Measurements from ENCODE around the gene BRINP1. TPM values are rescaled to one million over a fixed set of nuclear protein-coding genes. Genes with fewer than 3 reads are reported as not detected.

BRINP1 gene
- total RNA-seq, 1 experiment from 2014 or later: not detected

DNA sequence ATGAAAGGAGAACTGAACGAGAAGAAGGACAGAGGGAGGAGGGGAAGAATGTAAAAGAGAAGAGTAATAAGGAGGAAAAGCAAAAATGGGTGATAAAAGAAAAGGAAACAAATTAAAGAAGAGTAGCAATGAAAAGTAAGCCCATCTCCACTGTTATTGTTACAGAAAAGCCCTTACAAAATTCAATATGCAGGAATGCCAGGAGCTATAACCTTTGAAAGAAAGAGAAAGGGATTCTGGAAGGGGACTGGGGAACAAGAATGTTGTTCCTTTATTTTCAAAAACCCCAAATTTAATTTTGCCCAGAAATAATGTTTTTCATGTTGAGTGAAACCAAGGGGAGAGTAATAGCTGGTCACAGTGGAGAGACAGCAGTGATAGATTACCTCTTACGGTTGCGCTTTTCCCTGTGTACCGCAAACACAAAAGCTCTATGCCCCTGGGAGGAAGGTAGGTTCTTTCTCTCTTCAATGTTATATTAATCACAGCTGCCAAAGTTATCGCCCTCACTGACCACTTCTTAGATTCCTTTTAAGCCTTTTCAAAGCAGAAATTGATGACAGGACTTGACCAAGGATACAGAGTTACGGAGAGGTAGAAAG is 86.7 kb downstream of the BRINP1 start:
- DNase-seq (ENCODE audit: low read depth): no peak

DNA sequence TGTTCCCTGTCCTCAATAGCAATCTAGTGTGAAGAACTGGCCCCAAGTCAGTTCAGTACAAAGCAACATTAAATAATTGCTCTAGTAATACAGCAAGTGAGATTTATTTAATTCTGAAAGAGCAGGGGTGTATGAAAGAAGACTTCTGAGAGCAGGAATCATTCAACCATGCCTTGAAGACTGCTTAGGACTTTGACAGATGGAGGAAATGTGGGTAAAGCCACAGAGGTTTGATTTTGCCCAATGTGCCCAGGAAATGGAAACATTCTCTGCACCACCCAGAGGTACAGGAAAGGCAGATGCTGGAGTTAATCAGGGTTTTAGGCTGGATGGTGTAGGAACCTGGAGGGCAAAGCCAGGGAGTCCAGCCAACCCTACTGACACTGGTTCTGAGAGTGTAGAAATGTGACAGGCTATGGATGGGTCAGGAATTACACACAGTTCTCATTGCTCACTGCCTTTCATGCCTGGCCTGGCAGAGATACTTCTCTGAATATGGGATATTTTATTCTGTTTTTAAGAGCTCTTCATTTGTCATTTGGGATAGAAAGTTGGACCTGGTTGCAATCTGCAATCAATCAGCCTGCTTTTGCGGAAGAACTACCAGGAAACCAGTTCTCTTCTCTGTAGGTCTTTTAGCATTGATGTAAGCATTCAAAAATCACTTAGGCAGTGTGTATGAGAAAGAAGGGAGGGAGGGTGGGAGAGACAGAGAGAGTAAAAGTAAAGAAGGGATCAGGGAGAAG is 88.3 kb downstream of the BRINP1 start:
- no peak for DNase-seq (ENCODE audit: low read depth)

DNA sequence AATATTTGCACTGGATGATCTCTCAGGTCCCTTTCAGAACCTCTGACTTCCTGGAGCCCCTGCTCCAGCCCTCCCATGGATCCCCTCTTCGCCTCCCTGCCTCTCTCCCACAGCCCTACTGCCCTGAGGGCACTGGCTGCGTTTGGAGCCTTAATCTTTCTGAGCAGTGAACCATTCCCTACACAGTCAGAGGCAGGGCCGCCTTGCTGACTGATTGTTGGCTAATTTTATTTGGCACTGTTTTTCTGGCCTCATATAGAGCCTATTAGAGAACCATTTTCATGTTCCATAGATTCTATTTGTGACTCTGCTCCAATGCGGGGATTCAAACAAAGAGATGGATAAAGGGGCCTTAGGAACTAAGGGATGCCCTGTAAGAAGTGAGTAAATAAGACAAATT is 91.1 kb downstream of the BRINP1 start:
- no peak for DNase-seq (ENCODE audit: low read depth)

DNA sequence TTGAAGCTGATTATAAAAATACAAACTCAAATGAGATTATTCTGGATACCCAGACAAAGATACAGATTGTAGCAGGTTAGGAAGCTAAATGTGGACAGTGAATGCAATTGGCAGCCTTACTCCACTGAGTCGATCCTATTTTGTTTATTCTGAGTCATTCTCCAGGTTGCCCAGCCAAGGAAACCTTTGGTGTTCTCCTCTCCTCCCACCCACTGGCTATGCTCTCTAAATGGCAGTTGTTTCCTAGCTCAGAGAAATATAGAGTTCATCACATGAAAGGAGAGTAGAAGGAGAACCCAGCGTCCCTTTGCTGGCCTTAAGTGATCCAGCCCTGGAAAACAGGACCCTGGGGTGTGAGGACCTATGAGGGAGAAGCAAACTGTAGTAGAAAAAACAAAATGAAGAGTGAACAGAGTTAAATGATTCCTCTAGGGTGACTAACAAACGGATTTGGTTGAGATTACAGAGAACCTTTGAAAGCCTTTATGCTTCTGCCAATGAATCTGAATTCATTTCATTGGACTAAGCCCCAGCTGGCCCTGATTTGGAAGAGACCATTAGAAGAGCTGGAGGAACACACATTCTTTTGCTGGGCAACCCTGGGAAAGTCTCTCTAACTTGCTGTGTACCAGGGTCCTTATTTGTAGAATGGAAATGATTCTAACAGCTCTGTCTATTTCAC is 95.1 kb downstream of the BRINP1 start:
- no peak for DNase-seq (ENCODE audit: low read depth)

DNA sequence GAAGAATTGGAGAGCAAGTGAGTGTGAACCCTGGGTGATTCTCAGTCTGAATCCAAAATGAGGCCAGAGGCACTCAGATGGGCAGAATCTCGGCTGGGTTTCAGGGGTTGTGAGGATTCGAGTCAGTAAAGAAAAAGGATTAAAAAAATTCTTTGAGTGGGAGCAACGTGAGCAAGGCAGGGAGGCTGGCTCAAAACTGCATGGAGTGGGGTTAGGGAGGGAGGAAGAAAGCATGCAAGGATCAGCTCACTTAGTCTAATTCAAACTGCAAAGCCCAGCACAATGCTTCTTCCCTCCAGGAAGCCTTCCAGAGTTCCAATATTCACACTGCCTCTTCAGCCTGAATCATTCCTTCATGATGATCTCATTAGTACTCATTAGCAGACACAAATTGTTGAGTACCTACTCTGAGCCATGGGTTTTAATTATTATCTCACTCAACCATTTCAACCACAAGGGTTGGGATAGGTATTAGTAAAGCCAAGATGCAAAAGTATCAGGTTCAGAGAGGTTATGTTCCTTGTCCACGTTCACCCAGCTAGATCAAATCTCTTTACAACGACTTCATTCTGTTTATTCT is 95.8 kb downstream of the BRINP1 start:
- DNase-seq (ENCODE audit: low read depth): no peak

DNA sequence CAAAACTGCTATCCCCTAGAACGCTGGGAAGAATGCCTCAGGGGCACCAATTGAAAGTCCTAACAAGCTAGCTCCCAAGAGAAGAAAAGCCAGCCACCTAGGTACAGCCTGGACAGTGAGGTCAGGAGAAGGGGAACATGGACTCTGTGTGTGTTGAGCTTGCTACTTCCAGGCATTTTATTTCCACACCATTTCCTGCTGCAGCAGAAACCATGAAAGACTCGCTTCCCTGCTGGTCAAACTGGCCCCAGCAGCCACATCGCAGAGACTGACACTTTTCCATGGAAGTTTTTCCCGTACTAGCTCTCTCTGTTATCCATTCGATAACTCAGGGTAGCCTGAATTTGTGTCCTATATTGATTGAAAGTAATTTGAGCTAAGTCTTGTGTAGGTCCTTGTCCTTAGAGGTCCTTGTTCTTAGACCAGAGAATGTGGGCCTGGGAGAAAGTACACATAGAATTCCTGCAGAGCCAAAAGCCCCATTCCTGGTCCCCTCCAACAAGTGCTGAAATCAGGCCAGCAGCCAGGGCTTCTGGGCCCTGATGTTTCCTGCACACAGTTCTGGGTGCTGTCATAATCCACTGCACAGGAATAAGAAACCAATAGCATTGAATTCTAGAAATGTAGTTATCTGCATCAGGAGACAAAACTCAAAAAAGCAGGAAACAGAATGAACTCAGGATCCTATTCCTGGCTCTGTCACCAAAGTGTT is 96.6 kb downstream of the BRINP1 start:
- no peak for DNase-seq (ENCODE audit: low read depth)

DNA sequence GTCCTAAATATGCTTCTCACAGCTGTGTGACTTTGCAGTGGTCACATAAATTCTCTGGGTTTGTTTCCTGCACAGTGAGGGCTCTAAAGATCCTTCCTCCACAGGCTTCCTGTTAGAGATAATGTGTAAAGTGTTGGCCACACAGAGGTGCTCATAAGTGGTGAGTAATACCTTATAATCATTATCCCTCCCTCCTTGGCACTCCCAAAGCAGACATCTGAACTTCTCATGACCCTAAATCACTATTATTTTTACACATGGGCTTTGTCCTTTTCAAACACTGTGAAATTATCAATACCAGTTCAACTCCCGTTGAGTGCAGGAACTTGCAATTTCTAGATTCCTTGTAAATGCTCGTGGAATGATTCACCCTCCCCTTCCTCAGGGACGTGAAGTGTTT is 100.2 kb downstream of the BRINP1 start:
- DNase-seq (ENCODE audit: low read depth): no peak

DNA sequence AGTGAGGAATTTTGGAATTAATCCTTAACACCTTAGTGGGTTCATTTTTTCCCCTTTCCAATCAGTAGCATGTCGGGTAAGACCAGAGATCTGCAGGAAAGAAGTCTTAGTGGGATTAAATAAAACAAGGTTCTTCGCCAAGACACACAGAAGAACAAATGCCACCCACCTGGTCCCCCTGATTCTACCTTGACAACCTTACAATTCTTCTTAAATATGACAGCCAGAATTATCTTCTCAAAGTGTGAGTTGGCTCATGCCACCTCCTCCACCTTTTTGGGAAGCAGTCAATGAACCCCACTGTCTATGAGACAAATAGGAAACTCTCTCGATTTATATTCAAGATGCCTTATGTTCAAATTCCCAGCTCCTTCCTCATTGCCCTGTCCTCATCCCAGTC is 105.1 kb downstream of the BRINP1 start:
- DNase-seq (ENCODE audit: low read depth): no peak

DNA sequence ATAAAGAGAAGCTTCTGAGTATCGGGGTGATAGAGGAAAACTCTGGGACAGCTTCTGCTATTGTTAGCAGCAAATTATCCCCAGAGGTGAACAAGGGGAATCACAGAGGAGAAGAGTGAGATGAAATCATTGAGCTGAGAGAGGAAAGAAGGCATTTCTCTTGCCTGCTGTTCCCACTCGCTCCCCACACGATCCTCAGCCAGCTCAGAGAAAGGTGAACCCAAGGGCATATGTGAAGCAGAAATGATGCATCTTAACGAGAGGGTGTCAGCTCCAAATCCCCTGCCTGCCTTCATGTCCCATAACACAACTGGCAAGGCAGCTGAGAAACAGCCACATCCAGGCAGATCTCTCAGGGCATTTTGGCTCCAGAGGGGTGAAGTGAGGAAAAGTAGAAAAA is 111.6 kb downstream of the BRINP1 start:
- DNase-seq (ENCODE audit: low read depth): no peak

DNA sequence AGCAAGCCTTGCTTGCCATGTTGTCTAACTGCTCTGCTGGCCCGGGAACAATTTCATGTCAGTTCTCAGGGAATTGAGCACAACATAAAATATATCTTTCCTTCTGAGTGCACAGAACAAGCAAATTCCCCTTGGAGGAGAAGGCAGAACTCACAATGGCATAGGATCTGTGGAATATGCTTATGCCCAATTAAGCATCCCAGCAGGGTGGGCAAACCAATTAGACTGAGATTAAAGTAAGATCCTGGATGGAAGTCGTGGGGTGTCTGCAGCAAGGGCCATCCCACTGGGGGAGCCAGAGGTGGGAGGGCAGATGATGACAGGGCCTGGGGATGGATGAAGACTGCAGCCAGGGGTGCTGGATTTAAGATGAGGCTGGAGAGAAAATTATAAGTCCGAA is 114.1 kb downstream of the BRINP1 start:
- no peak for DNase-seq (ENCODE audit: low read depth)

DNA sequence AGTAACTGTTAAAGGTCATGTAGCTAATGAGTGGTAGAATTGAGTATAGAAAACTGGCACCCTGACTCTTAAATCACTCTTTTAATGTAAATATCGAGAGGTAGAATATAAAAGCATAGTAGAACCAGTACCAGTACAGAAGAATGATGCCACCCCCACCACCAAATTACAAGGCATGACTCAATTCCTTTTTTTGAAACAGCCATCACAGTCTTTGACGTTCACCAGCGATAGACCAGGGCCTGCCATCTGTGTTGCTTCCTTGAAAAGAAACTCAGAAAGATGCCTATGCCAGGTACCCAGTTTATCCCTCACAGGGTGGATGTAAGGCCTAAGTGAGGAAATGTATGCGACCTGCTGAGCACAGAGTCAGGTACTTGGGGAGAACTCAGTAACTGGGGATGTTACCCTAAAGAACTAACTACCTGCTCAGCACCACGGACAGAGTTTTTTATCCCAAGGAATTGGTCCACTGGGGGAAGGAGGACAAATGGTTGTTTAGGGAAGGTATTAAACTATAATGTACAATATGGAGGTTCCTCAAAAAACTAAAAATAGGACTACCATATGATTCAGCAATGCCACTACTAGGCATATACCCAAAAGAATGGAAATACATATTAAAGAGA is 116.5 kb downstream of the BRINP1 start:
- no peak for DNase-seq (ENCODE audit: low read depth)

DNA sequence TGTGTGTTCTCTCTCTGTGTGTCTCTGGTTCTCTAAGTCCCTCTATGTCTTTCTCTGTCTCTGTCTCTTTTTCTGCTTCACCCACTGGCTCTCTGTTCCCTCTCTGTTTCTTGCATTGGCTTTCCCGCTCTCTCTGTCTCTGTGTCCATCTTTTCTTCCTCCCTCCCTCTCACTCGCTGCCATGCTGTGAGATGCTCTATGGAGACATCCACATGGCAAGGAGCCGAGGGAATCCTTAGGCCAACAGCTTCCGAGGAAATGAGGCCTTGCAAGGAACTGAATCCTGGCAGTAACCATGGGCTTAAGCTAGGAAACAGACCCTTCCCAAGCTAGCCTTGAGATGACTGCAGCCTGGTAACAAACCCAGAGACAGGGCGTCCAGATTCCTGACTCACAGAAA is 117.3 kb downstream of the BRINP1 start:
- no peak for DNase-seq (ENCODE audit: low read depth)

DNA sequence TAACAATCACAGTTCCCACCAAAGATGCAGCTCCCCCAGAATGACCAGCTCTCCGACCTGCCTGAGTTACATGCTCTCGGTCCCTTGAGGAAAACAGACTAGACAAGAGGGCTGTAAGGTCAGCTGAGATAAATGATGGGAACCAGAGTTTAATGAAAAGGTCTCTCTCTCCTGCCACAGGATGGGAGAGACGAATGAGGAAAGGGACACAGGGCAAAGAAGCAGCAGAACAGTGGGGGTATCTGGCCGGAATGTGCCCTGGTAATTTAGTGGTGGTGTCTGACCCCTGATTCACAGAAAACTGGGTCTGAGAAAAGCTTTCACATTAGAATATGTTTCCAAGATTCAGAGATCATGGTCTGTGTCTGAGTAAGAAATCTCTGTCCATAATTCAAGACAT is 118.5 kb downstream of the BRINP1 start:
- no peak for DNase-seq (ENCODE audit: low read depth)

DNA sequence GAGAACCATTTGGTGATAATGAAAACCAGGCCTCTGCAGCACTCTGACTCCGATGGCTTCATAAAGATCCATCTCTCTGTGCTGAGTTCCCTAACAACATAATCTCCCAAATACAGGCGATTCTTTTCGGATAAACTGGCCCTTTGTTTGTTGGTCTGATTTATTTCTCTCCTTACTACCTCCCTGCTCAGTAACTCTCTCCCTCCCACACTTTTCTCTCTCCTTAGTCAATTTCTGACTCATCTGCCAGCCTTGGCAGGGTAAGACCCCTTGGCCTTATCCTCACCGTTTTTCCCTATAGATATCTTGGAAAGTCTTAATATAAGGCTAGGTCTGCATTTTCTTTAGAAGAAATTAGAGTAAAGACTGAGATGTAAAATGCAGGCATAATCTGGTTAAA is 128.7 kb downstream of the BRINP1 start:
- no peak for DNase-seq (ENCODE audit: low read depth)

DNA sequence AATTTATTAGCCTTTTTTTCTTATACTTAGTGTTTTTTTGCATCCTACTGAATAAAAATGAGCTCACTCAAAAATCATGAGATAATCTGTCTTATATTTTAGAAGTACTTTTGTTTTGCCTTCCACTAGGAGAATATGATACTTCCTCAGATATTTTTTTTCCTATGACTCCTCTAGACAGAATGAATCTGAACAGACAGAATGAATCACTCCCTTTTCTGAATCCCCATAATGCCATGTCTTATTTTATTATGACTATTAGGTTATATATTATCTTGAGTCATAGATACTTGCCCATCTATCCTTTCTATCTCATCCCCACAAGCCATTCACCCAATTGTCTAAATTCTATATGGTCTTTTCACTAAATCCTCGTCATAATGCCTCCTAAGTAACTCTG is 134.6 kb downstream of the BRINP1 start:
- DNase-seq (ENCODE audit: low read depth): no peak

DNA sequence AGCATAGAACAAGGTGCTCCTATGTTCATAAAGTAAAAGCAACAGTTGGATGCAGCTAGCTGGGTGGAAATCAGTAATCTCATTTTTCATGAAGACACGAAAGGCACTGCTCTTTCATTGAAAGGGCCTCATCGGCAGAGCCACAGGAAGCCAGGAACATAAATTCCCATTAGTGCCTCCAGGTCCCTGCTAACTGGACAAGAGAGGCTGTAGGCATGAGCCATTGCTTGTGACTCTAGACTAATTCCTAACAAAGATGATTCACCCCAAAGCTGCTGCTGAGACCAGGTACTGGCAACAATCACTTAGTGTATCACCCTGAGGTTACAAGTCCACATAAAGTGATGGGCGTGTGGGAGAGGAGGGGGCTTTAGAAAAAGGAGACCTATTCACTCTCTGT is 141.8 kb downstream of the BRINP1 start:
- DNase-seq (ENCODE audit: low read depth): no peak

DNA sequence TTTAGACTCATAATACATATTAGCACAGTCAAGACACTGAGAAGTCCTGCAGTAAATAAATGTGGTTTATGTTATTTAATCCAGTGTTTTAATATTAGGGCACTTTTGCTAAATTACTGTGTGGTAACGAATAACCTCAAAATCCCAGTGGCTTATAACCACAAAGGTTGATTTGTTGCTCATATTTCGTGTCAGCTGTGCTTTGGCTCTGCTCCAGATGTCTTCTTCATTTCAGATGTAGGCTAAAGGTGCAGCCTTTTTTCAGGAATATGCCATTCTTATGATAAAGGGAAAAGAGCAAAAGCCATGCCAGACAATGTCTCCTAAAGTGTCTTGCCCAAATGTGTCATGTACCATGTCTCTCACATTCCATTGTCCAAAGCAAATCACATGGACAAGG is 144.8 kb downstream of the BRINP1 start:
- DNase-seq (ENCODE audit: low read depth): no peak

DNA sequence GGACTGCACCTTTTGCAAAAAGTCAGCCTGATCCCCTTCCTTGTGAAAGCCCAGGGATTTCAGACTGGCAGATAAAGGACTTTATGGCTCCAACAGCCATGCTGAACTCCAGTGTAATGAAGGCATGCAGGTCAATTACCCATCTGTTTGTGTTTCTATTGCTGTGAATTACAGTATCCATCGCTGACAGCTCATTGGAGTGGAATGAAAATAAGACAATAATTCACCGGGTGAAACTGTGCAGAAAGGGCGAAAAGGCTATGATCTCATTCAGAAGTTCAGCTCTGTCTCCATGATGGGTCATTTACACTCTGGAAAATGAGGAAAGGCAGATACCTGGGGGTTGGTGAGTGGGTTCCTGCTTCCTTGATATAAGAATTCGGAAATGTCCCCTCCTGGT is 148.0 kb downstream of the BRINP1 start:
- DNase-seq (ENCODE audit: low read depth): no peak

DNA sequence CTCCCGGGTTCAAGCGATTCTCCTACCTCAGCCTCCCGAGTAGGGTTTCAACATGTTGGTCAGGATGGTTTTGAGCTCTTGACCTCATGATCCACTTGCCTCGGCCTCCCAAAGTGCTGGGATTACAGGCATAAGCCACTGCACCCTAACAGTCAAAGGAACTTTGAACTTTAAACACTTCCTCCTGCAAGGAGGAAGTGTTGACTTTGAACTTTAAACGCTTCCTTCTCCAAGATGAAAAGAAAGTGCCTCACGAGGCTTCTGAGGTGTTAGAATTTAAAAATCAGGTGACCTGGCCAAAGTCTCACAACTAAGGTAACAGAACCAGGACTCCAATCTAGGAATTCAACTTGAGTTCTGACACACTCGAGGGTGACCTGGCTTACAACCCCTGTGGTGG is 150.9 kb downstream of the BRINP1 start:
- no peak for DNase-seq (ENCODE audit: low read depth)

DNA sequence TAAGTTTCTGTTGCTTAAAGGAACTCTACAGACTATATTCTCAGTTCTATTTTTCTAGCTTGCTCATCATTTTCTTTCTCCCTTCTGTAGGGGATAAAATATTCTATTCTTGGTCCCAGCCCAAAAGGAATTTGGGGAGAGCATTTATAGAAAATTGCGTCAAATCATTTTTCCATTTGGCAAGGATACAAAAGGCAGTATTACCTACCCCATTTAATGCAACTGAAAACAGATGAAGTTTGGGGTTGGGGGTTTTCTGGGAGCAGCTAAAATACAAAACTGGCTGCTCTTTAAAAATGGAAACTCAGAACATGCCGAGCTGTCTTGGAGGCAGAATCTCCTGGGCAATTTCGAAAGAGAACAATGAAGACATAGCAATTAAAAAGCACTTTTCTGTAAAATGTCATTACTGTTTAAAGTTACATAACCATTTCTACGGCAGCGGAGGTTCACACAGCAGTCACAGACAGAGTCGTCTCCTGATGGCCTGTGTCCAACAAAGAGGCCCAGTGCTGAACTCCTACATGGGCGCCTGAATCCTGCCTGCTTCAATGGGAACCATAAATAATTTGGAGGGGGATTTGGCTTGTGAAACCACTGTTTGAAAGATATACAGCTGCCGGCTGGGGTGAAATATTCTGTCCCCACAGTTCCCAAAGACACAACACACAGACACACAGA is 152.4 kb downstream of the BRINP1 start:
- DNase-seq (ENCODE audit: low read depth): no peak

DNA sequence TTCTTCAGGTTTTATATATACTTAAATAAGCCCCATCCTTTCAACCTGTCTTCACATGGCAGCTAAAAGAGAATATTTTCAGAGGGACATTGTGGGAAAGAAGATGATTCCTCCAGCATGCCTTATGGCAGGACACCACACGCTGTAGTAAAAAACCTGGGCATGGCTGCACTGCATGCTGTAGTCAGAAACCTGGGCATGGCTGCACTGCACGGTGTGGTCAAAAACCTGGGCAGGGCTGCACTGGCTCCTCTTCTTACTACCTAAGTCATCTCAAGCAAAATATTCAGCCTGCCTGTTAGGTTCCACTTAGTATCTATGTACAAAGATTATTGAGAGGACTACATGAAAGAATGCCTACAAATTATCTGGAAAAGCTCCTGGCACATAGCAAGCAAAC is 153.6 kb downstream of the BRINP1 start:
- DNase-seq (ENCODE audit: low read depth): no peak
